ENCODE results near the gene SLC25A26.

DNA sequence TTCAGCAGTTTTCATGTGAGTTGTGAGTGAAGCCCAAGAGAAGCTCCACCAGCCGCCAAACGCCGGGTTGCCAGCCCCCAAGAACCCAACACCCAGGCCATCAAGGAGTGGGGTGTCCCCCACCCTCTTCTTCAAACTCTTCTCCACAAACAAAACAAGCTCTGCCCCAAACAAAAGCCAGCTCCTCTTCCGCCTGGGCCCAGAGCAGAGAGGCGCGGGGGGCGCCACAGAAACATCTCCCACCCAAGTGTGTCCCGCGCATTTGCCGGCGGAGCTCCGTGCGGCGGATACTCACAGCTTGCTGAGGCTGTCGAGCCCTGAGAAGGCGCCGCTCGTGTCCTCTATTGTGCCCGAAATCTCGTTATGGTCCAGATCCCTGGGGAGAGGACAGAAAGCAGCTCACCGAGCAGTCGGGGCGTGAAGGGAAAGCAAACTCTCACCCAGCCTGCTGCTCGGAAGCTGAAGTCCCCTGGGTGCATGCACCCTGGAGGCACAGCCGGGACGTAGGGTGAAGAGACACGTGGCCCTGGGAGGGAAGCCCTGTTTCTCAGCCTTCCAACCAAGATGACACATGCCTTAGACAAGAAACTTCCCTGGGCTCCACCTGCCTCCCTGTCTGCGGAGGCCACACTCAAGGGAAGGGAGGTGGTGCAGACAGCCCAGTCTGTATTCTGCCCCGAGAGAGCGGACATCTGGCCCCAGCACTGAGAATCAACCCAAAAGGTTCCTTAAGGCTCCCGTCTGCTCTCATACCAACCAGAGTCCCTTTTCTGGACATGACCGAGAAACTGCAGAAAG is 184.3 kb downstream of the SLC25A26 start:
- no peak for TF ChIP-seq ZNF543 (CRISPR knock-in tag; IDR thresholded peaks at IDR 0.05)
- no peak for TF ChIP-seq ZSCAN21 (CRISPR knock-in tag; IDR thresholded peaks at IDR 0.05; ENCODE audit: borderline replicate concordance)
- no peak for TF ChIP-seq IRF2 (CRISPR knock-in tag; IDR thresholded peaks at IDR 0.05)
- TF ChIP-seq, protein P1, sequence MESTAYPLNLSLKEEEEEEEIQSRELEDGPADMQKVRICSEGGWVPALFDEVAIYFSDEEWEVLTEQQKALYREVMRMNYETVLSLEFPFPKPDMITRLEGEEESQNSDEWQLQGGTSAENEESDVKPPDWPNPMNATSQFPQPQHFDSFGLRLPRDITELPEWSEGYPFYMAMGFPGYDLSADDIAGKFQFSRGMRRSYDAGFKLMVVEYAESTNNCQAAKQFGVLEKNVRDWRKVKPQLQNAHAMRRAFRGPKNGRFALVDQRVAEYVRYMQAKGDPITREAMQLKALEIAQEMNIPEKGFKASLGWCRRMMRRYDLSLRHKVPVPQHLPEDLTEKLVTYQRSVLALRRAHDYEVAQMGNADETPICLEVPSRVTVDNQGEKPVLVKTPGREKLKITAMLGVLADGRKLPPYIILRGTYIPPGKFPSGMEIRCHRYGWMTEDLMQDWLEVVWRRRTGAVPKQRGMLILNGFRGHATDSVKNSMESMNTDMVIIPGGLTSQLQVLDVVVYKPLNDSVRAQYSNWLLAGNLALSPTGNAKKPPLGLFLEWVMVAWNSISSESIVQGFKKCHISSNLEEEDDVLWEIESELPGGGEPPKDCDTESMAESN (CRISPR knock-in tag; conservative IDR thresholded peaks at IDR 0.05) = no peak
- TF ChIP-seq CBX2 (IDR thresholded peaks at IDR 0.05; ENCODE audit: low read depth, low read length) = no peak
- no peak for TF ChIP-seq CBX2 (CRISPR knock-in tag; IDR thresholded peaks at IDR 0.05; ENCODE audit: low read depth)
- TF ChIP-seq ZBTB8A (CRISPR knock-in tag; IDR thresholded peaks at IDR 0.05; ENCODE audit: borderline replicate concordance, low read depth) = no peak
- TF ChIP-seq ZFP37 (CRISPR knock-in tag; IDR thresholded peaks at IDR 0.05; ENCODE audit: borderline replicate concordance) = no peak
- TF ChIP-seq MXD4 (CRISPR knock-in tag; IDR thresholded peaks at IDR 0.05) = no peak
- TF ChIP-seq, protein P2, sequence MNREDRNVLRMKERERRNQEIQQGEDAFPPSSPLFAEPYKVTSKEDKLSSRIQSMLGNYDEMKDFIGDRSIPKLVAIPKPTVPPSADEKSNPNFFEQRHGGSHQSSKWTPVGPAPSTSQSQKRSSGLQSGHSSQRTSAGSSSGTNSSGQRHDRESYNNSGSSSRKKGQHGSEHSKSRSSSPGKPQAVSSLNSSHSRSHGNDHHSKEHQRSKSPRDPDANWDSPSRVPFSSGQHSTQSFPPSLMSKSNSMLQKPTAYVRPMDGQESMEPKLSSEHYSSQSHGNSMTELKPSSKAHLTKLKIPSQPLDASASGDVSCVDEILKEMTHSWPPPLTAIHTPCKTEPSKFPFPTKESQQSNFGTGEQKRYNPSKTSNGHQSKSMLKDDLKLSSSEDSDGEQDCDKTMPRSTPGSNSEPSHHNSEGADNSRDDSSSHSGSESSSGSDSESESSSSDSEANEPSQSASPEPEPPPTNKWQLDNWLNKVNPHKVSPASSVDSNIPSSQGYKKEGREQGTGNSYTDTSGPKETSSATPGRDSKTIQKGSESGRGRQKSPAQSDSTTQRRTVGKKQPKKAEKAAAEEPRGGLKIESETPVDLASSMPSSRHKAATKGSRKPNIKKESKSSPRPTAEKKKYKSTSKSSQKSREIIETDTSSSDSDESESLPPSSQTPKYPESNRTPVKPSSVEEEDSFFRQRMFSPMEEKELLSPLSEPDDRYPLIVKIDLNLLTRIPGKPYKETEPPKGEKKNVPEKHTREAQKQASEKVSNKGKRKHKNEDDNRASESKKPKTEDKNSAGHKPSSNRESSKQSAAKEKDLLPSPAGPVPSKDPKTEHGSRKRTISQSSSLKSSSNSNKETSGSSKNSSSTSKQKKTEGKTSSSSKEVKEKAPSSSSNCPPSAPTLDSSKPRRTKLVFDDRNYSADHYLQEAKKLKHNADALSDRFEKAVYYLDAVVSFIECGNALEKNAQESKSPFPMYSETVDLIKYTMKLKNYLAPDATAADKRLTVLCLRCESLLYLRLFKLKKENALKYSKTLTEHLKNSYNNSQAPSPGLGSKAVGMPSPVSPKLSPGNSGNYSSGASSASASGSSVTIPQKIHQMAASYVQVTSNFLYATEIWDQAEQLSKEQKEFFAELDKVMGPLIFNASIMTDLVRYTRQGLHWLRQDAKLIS (CRISPR knock-in tag; IDR thresholded peaks at IDR 0.05) = no peak
- TF ChIP-seq, protein P3, sequence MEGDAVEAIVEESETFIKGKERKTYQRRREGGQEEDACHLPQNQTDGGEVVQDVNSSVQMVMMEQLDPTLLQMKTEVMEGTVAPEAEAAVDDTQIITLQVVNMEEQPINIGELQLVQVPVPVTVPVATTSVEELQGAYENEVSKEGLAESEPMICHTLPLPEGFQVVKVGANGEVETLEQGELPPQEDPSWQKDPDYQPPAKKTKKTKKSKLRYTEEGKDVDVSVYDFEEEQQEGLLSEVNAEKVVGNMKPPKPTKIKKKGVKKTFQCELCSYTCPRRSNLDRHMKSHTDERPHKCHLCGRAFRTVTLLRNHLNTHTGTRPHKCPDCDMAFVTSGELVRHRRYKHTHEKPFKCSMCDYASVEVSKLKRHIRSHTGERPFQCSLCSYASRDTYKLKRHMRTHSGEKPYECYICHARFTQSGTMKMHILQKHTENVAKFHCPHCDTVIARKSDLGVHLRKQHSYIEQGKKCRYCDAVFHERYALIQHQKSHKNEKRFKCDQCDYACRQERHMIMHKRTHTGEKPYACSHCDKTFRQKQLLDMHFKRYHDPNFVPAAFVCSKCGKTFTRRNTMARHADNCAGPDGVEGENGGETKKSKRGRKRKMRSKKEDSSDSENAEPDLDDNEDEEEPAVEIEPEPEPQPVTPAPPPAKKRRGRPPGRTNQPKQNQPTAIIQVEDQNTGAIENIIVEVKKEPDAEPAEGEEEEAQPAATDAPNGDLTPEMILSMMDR (CRISPR knock-in tag; IDR thresholded peaks at IDR 0.05) = no peak
- no peak for TF ChIP-seq ZNF713 (CRISPR knock-in tag; IDR thresholded peaks at IDR 0.05)
- TF ChIP-seq ZNF292 (CRISPR knock-in tag; IDR thresholded peaks at IDR 0.05; ENCODE audit: borderline replicate concordance, low read depth) = no peak
- TF ChIP-seq, protein P4, sequence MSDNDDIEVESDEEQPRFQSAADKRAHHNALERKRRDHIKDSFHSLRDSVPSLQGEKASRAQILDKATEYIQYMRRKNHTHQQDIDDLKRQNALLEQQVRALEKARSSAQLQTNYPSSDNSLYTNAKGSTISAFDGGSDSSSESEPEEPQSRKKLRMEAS (IDR thresholded peaks at IDR 0.05) = no peak
- no peak for TF ChIP-seq KDM5A (IDR thresholded peaks at IDR 0.05; ENCODE audit: borderline replicate concordance, low read length)
